Chondrocyte (in vitro differentiated cells): ENCODE measurements around the gene SASH3. TPM values are rescaled to one million over a fixed set of nuclear protein-coding genes. Genes with fewer than 3 reads are reported as not detected.

ENCODE experiments used
- DNase-seq: peaks from one replicate; pipeline ENCODE4 v3.0.0; 2021; ENCODE audit warnings: mixed read lengths, low spot score
- H3K27ac Mint-ChIP-seq: one replicate; pipeline ENCODE4 v1.8.0; 2021; ENCODE audit warnings: mild to moderate bottlenecking, moderate library complexity, mixed read lengths; ENCODE audit not compliant: unreplicated experiment
- H3K27me3 Mint-ChIP-seq: 2 replicates; pipeline ENCODE4 v1.8.0; 2021; ENCODE audit warnings: low read depth, mixed read lengths
- H3K36me3 Mint-ChIP-seq: 2 replicates; pipeline ENCODE4 v1.8.0; 2021; ENCODE audit warnings: low read depth, mixed read lengths
- H3K4me1 Mint-ChIP-seq: 2 replicates; pipeline ENCODE4 v1.8.0; 2021; ENCODE audit warnings: low read depth, mild to moderate bottlenecking, mixed read lengths
- H3K4me3 Mint-ChIP-seq: one replicate; pipeline ENCODE4 v1.8.0; 2021; ENCODE audit warnings: mild to moderate bottlenecking, moderate library complexity, mixed read lengths; ENCODE audit not compliant: unreplicated experiment
- H3K9me3 Mint-ChIP-seq: 2 replicates; pipeline ENCODE4 v1.8.0; 2021; ENCODE audit warnings: low read depth, mixed read lengths
- CTCF ChIP-seq: fragments of 200-600 bp; sonication (generic); IDR thresholded peaks from 2 replicates; pipeline ENCODE4 v1.5.0; 2021; ENCODE audit warnings: antibody characterized with exemption, mild to moderate bottlenecking, moderate library complexity
- total RNA-seq: library from RNA; stranded (reverse); gene quantifications from 3 replicates; pipeline ENCODE4 v1.2.1, GENCODE V29; 2021

Gene SASH3
- total RNA-seq, 1 donor from 2014 or later: not detected

GRCh38 chrX:129743821-129744220 lies 35.9 kb upstream of the SASH3 start:
- Mint-ChIP-seq H3K9me3 (no peaks in the 10 kb centered on the region), H3K27me3 (peaks cover 21% of the 10 kb centered on the region), H3K36me3 (no peaks in the 10 kb centered on the region), H3K4me3 (no peak overlapping the region), H3K27ac (no peak overlapping the region), H3K4me1 (peaks cover 7% of the 10 kb centered on the region)
- no peak for TF ChIP-seq CTCF
- DNase-seq: no peak

GRCh38 chrX:129744861-129745321 lies 34.9 kb upstream of the SASH3 start:
- H3K4me3 Mint-ChIP-seq: no peak overlapping the region
- no peak for DNase-seq
- H3K4me1 Mint-ChIP-seq: no peaks in the 10 kb centered on the region
- no peaks in the 10 kb centered on the region for H3K36me3 Mint-ChIP-seq
- no peak overlapping the region for H3K27ac Mint-ChIP-seq
- no peaks in the 10 kb centered on the region for H3K9me3 Mint-ChIP-seq
- TF ChIP-seq CTCF: no peak
- peaks cover 21% of the 10 kb centered on the region for H3K27me3 Mint-ChIP-seq

- H3K4me3 Mint-ChIP-seq: no peak overlapping the region
- no peaks in the 10 kb centered on the region for H3K36me3 Mint-ChIP-seq
- DNase-seq: no peak
- TF ChIP-seq CTCF: no peak
- no peaks in the 10 kb centered on the region for H3K4me1 Mint-ChIP-seq
- no peaks in the 10 kb centered on the region for H3K9me3 Mint-ChIP-seq
- H3K27me3 Mint-ChIP-seq: peaks cover 21% of the 10 kb centered on the region
- H3K27ac Mint-ChIP-seq: no peak overlapping the region
Observed at GRCh38 chrX:129746557-129747470, 32.9 kb upstream of the SASH3 start.

- H3K4me3 Mint-ChIP-seq: no peak overlapping the region
- peaks cover 21% of the 10 kb centered on the region for H3K27me3 Mint-ChIP-seq
- H3K4me1 Mint-ChIP-seq: no peaks in the 10 kb centered on the region
- no peaks in the 10 kb centered on the region for H3K9me3 Mint-ChIP-seq
- no peak for TF ChIP-seq CTCF
- no peaks in the 10 kb centered on the region for H3K36me3 Mint-ChIP-seq
- DNase-seq: no peak
- H3K27ac Mint-ChIP-seq: no peak overlapping the region
Observed at GRCh38 chrX:129747533-129747932, 32.2 kb upstream of the SASH3 start.

- Mint-ChIP-seq H3K36me3 (no peaks in the 10 kb centered on the region), H3K4me1 (no peaks in the 10 kb centered on the region), H3K27ac (no peak overlapping the region), H3K4me3 (no peak overlapping the region), H3K27me3 (peaks cover 23% of the 10 kb centered on the region), H3K9me3 (no peaks in the 10 kb centered on the region)
- no peak for TF ChIP-seq CTCF
- no peak for DNase-seq
Observed at GRCh38 chrX:129748305-129748704, 31.4 kb upstream of the SASH3 start.
